SK-N-SH treated with all-trans-retinoic acid at 6 μM for 48 hours (cell line): ENCODE results near the gene INHBC.

ENCODE experiments used
- ATAC-seq: fragments of 200-7000 bp; cut with Tn5 transposase; 3 replicates; pipeline ENCODE4 v1.9.1; 2020; ENCODE audit warnings: mild to moderate bottlenecking, moderate library complexity
- ARNTL ChIP-seq: fragments of 450-650 bp; formaldehyde crosslinking; IDR thresholded peaks from 2 replicates; pipeline ENCODE4 v1.5.0; 2020; ENCODE audit warnings: low read depth, mild to moderate bottlenecking, moderate library complexity, borderline replicate concordance
- BACH2 ChIP-seq: fragments of 250-450 bp; sonication (Bioruptor Pico); IDR thresholded peaks from 2 replicates; pipeline ENCODE4 v1.9.0; 2021; ENCODE audit warnings: mild to moderate bottlenecking, borderline replicate concordance
- CREB5 ChIP-seq: fragments of 250-450 bp; sonication (Bioruptor Pico); IDR thresholded peaks from 2 replicates; pipeline ENCODE4 v1.5.1; 2020; ENCODE audit warnings: low read depth, mild to moderate bottlenecking, moderate library complexity
- CSDC2 ChIP-seq: fragments of 250-450 bp; sonication (Bioruptor Pico); IDR thresholded peaks from 2 replicates; pipeline ENCODE4 v1.5.0; 2020; ENCODE audit warnings: mild to moderate bottlenecking, moderate library complexity
- CSRNP3 ChIP-seq: fragments of 250-450 bp; sonication (Bioruptor Pico); IDR thresholded peaks from 2 replicates; pipeline ENCODE4 v1.5.1; 2021; ENCODE audit warnings: mild to moderate bottlenecking, moderate library complexity
- GLIS3 ChIP-seq: fragments of 250-450 bp; sonication (Bioruptor Pico); IDR thresholded peaks from 2 replicates; pipeline ENCODE4 v1.5.0; 2020; ENCODE audit warnings: mild to moderate bottlenecking, moderate library complexity
- POU6F1 ChIP-seq: fragments of 250-450 bp; sonication (Bioruptor Pico); IDR thresholded peaks from 2 replicates; pipeline ENCODE4 v1.8.0; 2021; ENCODE audit warnings: low read depth, mild to moderate bottlenecking, moderate library complexity, borderline replicate concordance
- PPARA ChIP-seq: fragments of 250-450 bp; sonication (Bioruptor Pico); IDR thresholded peaks from 2 replicates; pipeline ENCODE4 v1.5.0; 2020; ENCODE audit warnings: mild to moderate bottlenecking, borderline replicate concordance
- RARB ChIP-seq: fragments of 250-450 bp; sonication (Bioruptor Pico); IDR thresholded peaks from 2 replicates; pipeline ENCODE4 v1.8.0; 2021; ENCODE audit warnings: mild to moderate bottlenecking, moderate library complexity
- SNAI2 ChIP-seq: fragments of 250-450 bp; sonication (Bioruptor Pico); IDR thresholded peaks from 2 replicates; pipeline ENCODE4 v1.5.0; 2020; ENCODE audit warnings: mild to moderate bottlenecking, moderate library complexity
- TCF4 ChIP-seq: fragments of 250-450 bp; sonication (Bioruptor Pico); IDR thresholded peaks from 2 replicates; pipeline ENCODE4 v1.8.0; 2021; ENCODE audit warnings: mild to moderate bottlenecking, moderate library complexity, borderline replicate concordance
- TOX ChIP-seq: fragments of 250-450 bp; sonication (Bioruptor Pico); IDR thresholded peaks from 2 replicates; pipeline ENCODE4 v1.8.0; 2021; ENCODE audit warnings: mild to moderate bottlenecking, moderate library complexity, borderline replicate concordance
- TSHZ2 ChIP-seq: fragments of 250-450 bp; sonication (Bioruptor Pico); IDR thresholded peaks from 2 replicates; pipeline ENCODE4 v1.5.0; 2020; ENCODE audit warnings: mild to moderate bottlenecking, moderate library complexity
- ZC3H10 ChIP-seq: fragments of 250-450 bp; sonication (Bioruptor Pico); IDR thresholded peaks from 2 replicates; pipeline ENCODE4 v1.5.1; 2021; ENCODE audit warnings: mild to moderate bottlenecking, moderate library complexity
- ZFP3 ChIP-seq: fragments of 250-450 bp; sonication (Bioruptor Pico); IDR thresholded peaks from 2 replicates; pipeline ENCODE4 v1.5.0; 2020; ENCODE audit warnings: mild to moderate bottlenecking, moderate library complexity
- ZNF565 ChIP-seq: fragments of 450-650 bp; formaldehyde crosslinking; conservative IDR thresholded peaks from 2 replicates; pipeline ENCODE4 v1.5.0; 2020; ENCODE audit warnings: low read depth, mild to moderate bottlenecking, moderate library complexity

Gene INHBC

GRCh38 chr12:57428965-57429364, 5.6 kb upstream of the INHBC start (continued):
- TF ChIP-seq CREB5 (CRISPR knock-in tag) = no peak
- TF ChIP-seq ARNTL = no peak
- TF ChIP-seq POU6F1 = no peak
- TF ChIP-seq RARB (CRISPR knock-in tag) = no peak

GRCh38 chr12:57429473-57430111, 5.0 kb upstream of the INHBC start:
- ATAC-seq = peak; percentile 17
- no peak for TF ChIP-seq ZC3H10 (CRISPR knock-in tag)
- TF ChIP-seq ZFP3 = no peak
- no peak for TF ChIP-seq GLIS3 (CRISPR knock-in tag)
- TF ChIP-seq CSDC2 (CRISPR knock-in tag) = no peak
- TF ChIP-seq, all 23 proteins: peak for 0

GRCh38 chr12:57430112-57430930, 4.3 kb upstream of the INHBC start:
- ATAC-seq = peak; percentile 62
- no peak for TF ChIP-seq PPARA (CRISPR knock-in tag)
- no peak for TF ChIP-seq ZC3H10 (CRISPR knock-in tag)
- TF ChIP-seq SNAI2 = no peak
- no peak for TF ChIP-seq POU6F1
- no peak for TF ChIP-seq TSHZ2 (CRISPR knock-in tag)
- no peak for TF ChIP-seq CREB5 (CRISPR knock-in tag)
- no peak for TF ChIP-seq ZNF565 (CRISPR knock-in tag)
- TF ChIP-seq TOX (CRISPR knock-in tag) = no peak
- no peak for TF ChIP-seq CSRNP3
- no peak for TF ChIP-seq BACH2 (CRISPR knock-in tag)

GRCh38 chr12:57430931-57431566, 3.5 kb upstream of the INHBC start, which contains the start of gene R3HDM2:
R3HDM2 (minus strand) TSS chr12:57431043; CDS start chr12:57310428, 120,615 bp downstream.
- peak; percentile 95 for ATAC-seq

More at GRCh38 chr12:57430931-57431566, 3.5 kb upstream of the INHBC start, which contains the start of gene R3HDM2:
- no peak for TF ChIP-seq PPARA (CRISPR knock-in tag)
- TF ChIP-seq CSRNP3 = no peak
- no peak for TF ChIP-seq CSDC2 (CRISPR knock-in tag)
- no peak for TF ChIP-seq ZC3H10 (CRISPR knock-in tag)
- no peak for TF ChIP-seq TCF4
- TF ChIP-seq CREB5 (CRISPR knock-in tag) = no peak
- TF ChIP-seq ZNF565 (CRISPR knock-in tag) = no peak
